ENCODE results near the gene RASL11B. TPM values are rescaled to one million over a fixed set of nuclear protein-coding genes. Genes with fewer than 3 reads are reported as not detected.

RASL11B gene
- under 1 TPM in 1 of 2 donors, not detected in 1; 0.35 TPM for total RNA-seq

DNA sequence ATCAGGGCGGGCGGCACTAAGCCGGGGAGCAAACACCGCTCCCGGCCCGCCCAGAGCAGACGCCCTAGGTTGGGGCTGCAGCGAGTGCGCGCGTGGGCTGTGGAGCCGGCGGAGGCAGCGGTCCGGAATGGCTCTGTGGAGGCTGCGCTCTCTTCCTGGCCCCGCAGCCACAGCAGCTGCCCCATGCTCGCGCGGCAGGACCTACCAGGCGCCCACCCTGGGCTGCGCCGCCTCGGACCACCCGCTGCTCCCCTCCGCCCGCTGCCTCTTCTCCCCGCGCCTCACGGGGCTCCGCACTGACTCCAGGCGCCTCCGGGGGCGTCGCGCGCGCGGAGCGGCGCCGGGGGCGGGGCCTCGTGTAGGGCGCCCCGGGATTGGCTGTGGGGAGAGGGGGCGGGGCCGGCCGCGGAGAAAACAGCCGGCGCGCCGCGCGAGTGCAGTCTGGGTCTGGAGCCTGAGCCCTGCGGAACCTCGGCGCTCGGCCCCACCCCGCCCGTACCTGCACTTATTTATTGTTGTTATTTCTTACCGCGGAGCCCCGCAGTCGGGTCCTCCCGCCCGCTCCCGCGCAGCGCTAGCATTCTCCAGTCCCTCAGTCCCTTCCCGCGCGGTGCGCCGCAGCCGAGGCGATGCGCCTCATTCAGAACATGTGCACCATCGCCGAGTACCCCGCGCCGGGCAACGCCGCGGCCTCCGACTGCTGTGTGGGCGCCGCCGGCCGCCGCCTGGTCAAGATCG, at the start of gene RASL11B:
RASL11B (plus strand) TSS at position 439 of the 738 bp plus-strand sequence; CDS start at position 630, 191 bp downstream.
- peak; percentile 84 for DNase-seq
- peak within 1 kb of the TSS in 1 of 2 donors; percentile 51 for H3K9ac ChIP-seq (ENCODE audit: low read depth in 2 of 2, low read length in 2 of 2)
- TF ChIP-seq, protein P1, sequence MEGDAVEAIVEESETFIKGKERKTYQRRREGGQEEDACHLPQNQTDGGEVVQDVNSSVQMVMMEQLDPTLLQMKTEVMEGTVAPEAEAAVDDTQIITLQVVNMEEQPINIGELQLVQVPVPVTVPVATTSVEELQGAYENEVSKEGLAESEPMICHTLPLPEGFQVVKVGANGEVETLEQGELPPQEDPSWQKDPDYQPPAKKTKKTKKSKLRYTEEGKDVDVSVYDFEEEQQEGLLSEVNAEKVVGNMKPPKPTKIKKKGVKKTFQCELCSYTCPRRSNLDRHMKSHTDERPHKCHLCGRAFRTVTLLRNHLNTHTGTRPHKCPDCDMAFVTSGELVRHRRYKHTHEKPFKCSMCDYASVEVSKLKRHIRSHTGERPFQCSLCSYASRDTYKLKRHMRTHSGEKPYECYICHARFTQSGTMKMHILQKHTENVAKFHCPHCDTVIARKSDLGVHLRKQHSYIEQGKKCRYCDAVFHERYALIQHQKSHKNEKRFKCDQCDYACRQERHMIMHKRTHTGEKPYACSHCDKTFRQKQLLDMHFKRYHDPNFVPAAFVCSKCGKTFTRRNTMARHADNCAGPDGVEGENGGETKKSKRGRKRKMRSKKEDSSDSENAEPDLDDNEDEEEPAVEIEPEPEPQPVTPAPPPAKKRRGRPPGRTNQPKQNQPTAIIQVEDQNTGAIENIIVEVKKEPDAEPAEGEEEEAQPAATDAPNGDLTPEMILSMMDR (IDR thresholded peaks at IDR 0.05): no peak
- no peaks in the 10 kb centered on the region for H3K36me3 ChIP-seq
- no peaks in the 10 kb centered on the region for H3K4me1 ChIP-seq
- H3K27me3 ChIP-seq: no peaks in the 10 kb centered on the region
- H3K9me3 ChIP-seq: no peaks in the 10 kb centered on the region
- H3K27ac ChIP-seq: no peak within 1 kb of the TSS
- intact Hi-C loops (cut with DNase I): no loop called here
- peak within 1 kb of the TSS; percentile 64 for H3K4me3 ChIP-seq

- H3K4me3 ChIP-seq: no peak overlapping the region
- H3K9me3 ChIP-seq: no peaks in the 10 kb centered on the region
- H3K9ac ChIP-seq (ENCODE audit: low read depth in 2 of 2, low read length in 2 of 2): no peak overlapping the region
- no peak for DNase-seq
- no peaks in the 10 kb centered on the region for H3K4me1 ChIP-seq
- H3K36me3 ChIP-seq: no peaks in the 10 kb centered on the region
- intact Hi-C loops (cut with DNase I): no loop called here
- H3K27me3 ChIP-seq: no peaks in the 10 kb centered on the region
- H3K27ac ChIP-seq: no peak overlapping the region
- TF ChIP-seq, protein P1 (IDR thresholded peaks at IDR 0.05): no peak
Measured at GRCh38 chr4:52813546-52813945, 48.6 kb upstream of the RASL11B start.

- Histone ChIP-seq H3K9ac (ENCODE audit: low read depth in 2 of 2, low read length in 2 of 2) (no peak overlapping the region), H3K4me1 (no peaks in the 10 kb centered on the region), H3K27me3 (no peaks in the 10 kb centered on the region), H3K4me3 (no peak overlapping the region), H3K27ac (no peak overlapping the region), H3K36me3 (no peaks in the 10 kb centered on the region), H3K9me3 (no peaks in the 10 kb centered on the region)
- DNase-seq: no peak
- TF ChIP-seq, protein P1 (IDR thresholded peaks at IDR 0.05): no peak
- intact Hi-C loops (cut with DNase I): no loop called here
Measured at GRCh38 chr4:52822583-52822971, 39.5 kb upstream of the RASL11B start.

- TF ChIP-seq, protein P1 (IDR thresholded peaks at IDR 0.05): no peak
- no peak overlapping the region for H3K9ac ChIP-seq (ENCODE audit: low read depth in 2 of 2, low read length in 2 of 2)
- intact Hi-C loops (cut with DNase I): no loop called here
- H3K27me3 ChIP-seq: no peaks in the 10 kb centered on the region
- H3K36me3 ChIP-seq: no peaks in the 10 kb centered on the region
- no peaks in the 10 kb centered on the region for H3K9me3 ChIP-seq
- no peaks in the 10 kb centered on the region for H3K4me1 ChIP-seq
- DNase-seq: no peak
- no peak overlapping the region for H3K4me3 ChIP-seq
- H3K27ac ChIP-seq: no peak overlapping the region
Measured at GRCh38 chr4:52822972-52823701, 39.0 kb upstream of the RASL11B start.

GRCh38 chr4:52823702-52824092, 38.4 kb upstream of the RASL11B start:
- no peak for DNase-seq
- H3K27ac ChIP-seq: no peak overlapping the region
- no peaks in the 10 kb centered on the region for H3K36me3 ChIP-seq
- no peaks in the 10 kb centered on the region for H3K9me3 ChIP-seq
- intact Hi-C loops (cut with DNase I): no loop called here
- no peak overlapping the region for H3K4me3 ChIP-seq
- H3K27me3 ChIP-seq: no peaks in the 10 kb centered on the region
- H3K9ac ChIP-seq (ENCODE audit: low read depth in 2 of 2, low read length in 2 of 2): no peak overlapping the region
- H3K4me1 ChIP-seq: no peaks in the 10 kb centered on the region
- TF ChIP-seq, protein P1 (IDR thresholded peaks at IDR 0.05): no peak

Measured in colonic mucosa (tissue), 4 donors.